Epithelial cell of prostate (primary cell): ENCODE data around the gene PABPC5.

Experiments used
- DNase-seq: peaks from one replicate; pipeline ENCODE4 v3.0.0-alpha.2; 2011; ENCODE audit warnings: low read depth, low spot score
- H3K27ac ChIP-seq: fragments of 450-650 bp; 2 replicates; pipeline ENCODE4 v1.5.1; 2017; ENCODE audit warnings: mild to moderate bottlenecking

The PABPC5 gene

GRCh38 chrX:91434351-91435168 is at the start of gene PABPC5:
Gene PABPC5, plus strand, starts transcription at chrX:91434839. Its CDS starts 739 bp downstream, at chrX:91435578.
- no peak for DNase-seq
- H3K27ac ChIP-seq = no peak within 1 kb of the TSS

GRCh38 chrX:91389026-91389425 is 45.6 kb upstream of the PABPC5 start:
- no peak overlapping the region for H3K27ac ChIP-seq
- DNase-seq = no peak

GRCh38 chrX:91414713-91415112 is 19.9 kb upstream of the PABPC5 start:
- DNase-seq = no peak
- no peak overlapping the region for H3K27ac ChIP-seq

GRCh38 chrX:91435395-91435794 is 756 bp downstream of the PABPC5 start:
- DNase-seq = no peak
- no peak overlapping the region for H3K27ac ChIP-seq
